Epithelial cell of esophagus (primary cell): ENCODE data around the gene IL17A.
"Not testable (repeated sequence)": the region's sequence is repeated elsewhere in the genome, so short reads cannot be mapped to it uniquely, and the experiment has no call there.

Source experiments
- DNase-seq: peaks from one replicate; pipeline ENCODE4 v3.0.0; 2010; ENCODE audit warnings: low read depth
- H3K4me3 ChIP-seq: 2 replicates; pipeline ENCODE4 v1.5.1; 2011; ENCODE audit warnings: mild to moderate bottlenecking, low read length, control low read depth
- TF ChIP-seq, protein P1 (sequence below): IDR thresholded peaks from 2 replicates; pipeline ENCODE4 v1.5.1; 2011; ENCODE audit warnings: low read depth, mild to moderate bottlenecking, low read length, control low read depth, inconsistent platforms; ENCODE audit not compliant: insufficient read depth; ENCODE audit errors: missing control alignments

IL17A gene

DNA sequence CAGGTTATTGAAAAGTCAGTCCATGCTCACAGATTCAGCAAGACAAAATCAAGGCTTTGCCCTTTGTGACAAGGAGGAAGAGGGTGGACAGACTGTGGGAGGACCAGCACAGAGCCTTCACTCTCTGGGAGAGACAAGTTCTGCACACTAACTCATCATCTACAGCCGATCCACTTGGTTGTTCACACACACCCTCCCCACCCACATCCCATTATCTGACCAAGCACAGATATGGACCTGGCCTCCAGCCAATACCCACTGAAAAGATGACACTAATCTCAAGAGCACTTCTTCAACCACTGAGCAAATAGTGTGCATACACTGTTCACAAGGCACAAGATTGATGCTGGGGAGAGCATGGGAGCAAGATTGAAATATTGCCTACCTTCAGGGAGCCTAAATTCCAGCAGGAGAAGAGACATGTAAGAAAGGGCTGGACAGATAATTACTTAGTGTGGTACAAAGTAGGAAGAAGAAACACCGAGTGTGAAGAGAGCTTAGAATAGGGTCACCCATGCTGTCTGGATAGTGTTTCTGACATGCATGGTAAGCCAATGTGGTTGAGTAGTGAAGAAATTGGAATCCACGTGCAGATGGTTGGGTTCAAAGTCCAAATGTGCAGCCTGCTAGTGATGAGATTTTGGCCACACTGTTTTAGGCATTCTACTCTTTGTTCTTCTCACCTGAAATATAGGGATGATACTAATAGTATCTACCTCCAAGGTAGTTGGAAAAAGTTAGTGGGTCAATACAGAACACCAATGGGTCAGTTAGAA, 21.7 kb upstream of the IL17A start:
- DNase-seq = no peak
- TF ChIP-seq, protein P1, sequence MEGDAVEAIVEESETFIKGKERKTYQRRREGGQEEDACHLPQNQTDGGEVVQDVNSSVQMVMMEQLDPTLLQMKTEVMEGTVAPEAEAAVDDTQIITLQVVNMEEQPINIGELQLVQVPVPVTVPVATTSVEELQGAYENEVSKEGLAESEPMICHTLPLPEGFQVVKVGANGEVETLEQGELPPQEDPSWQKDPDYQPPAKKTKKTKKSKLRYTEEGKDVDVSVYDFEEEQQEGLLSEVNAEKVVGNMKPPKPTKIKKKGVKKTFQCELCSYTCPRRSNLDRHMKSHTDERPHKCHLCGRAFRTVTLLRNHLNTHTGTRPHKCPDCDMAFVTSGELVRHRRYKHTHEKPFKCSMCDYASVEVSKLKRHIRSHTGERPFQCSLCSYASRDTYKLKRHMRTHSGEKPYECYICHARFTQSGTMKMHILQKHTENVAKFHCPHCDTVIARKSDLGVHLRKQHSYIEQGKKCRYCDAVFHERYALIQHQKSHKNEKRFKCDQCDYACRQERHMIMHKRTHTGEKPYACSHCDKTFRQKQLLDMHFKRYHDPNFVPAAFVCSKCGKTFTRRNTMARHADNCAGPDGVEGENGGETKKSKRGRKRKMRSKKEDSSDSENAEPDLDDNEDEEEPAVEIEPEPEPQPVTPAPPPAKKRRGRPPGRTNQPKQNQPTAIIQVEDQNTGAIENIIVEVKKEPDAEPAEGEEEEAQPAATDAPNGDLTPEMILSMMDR = no peak
- no peak overlapping the region for H3K4me3 ChIP-seq

- TF ChIP-seq, protein P1 = no peak
- DNase-seq = no peak
These were observed 18.9 kb upstream of the IL17A start for GRCh38 chr6:52167267-52167666.

GRCh38 chr6:52168351-52168750, 17.8 kb upstream of the IL17A start:
- not testable (repeated sequence) for H3K4me3 ChIP-seq, DNase-seq

More at GRCh38 chr6:52167267-52167666, 18.9 kb upstream of the IL17A start:
- H3K4me3 ChIP-seq = no peak overlapping the region

- TF ChIP-seq, protein P1 = no peak
- H3K4me3 ChIP-seq = no peak overlapping the region
- no peak for DNase-seq
These were observed 12.1 kb upstream of the IL17A start for GRCh38 chr6:52174118-52174517.

DNA sequence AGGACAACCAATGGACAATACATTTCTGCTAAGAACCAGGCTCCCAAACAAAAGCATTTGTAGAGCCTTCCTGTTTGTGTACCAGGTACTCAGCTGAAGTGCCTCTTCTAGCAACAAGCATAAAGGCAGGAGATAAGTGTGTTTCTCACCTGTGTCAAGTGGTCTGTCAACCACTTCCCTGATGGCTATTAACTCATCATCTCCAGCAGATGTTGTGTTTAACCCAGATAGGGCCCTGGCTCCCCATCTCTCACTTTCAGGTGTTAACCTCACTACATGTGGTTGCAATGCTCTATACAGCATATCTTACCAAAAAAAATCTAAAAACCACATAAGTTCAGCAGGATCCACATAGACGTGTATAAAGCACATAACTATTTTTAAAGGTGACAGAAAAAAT, 9.6 kb upstream of the IL17A start:
- no peak overlapping the region for H3K4me3 ChIP-seq
- TF ChIP-seq, protein P1 = no peak
- no peak for DNase-seq

DNA sequence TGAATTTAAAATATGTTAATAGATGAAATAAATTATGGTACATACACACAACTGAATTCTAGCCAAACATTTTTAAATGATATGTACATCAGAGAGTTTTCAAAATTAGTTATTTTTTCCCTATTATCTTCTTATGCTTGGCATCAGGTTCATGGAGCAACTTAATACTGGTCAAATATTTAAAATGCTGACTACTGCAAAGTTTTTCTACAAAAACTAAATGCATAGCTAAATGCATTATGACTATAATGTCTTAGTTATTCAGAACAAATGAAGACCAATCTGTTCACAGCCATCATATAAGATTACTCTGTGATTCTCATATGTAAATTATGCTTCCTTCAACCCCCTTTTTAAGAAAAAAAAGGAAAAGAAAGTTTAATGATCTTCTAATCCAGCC, 8.2 kb upstream of the IL17A start:
- TF ChIP-seq, protein P1 = no peak
- no peak for DNase-seq

DNA sequence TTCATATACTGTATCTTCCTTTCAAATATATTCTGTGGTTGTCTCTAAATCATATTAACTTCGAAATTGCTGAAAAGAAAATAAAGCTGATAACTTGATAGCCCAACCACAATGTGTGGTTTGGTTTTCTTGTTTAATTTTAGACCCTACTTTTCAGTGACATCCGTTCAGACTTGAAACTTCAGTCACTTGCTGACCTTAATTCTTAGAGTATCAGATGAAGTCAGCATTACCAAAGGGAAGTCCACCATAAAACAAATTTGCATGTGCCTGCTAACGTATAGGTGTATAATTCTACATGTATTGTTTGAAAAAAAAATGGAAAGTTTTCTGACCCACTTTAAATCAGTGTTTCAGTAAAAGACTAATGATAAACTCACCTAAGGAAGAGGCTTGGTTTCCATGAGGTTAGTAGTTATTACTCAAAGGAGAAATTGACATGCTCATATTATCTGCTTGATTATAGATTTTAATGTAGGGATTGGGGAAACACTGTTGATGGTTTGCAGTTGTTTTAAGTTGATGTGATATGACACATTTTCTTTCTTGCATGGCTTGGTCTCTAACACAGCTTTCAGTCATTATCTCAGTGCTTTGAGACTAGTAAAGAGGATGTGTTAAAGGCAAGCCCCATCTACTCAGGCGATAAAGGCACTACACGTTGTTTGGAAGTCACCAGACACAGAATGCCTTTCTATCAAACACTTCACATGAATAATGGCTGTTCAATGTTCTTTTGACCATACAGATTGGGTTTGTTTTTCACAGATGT, 5.2 kb upstream of the IL17A start:
- TF ChIP-seq, protein P1 = no peak
- H3K4me3 ChIP-seq = no peak overlapping the region
- DNase-seq = no peak

More for the DNA sequence above, 8.2 kb upstream of the IL17A start:
- no peak overlapping the region for H3K4me3 ChIP-seq
